HepG2 (cell line): ENCODE measurements around the gene LBX2. TPM values are rescaled to one million over a fixed set of nuclear protein-coding genes. Genes with fewer than 3 reads are reported as not detected.

ENCODE experiments used
- ATAC-seq: fragments of 200-7000 bp; cut with Tn5 transposase; 3 replicates; pipeline ENCODE4 v1.9.1; 2020; ENCODE audit warnings: mild to moderate bottlenecking, moderate library complexity
- BruUV-seq: library from RNA; stranded (reverse); fragments of 400-500 nt; replicated peaks from 2 replicates; lab custom pipeline; 2021; lab: Mats Ljungman, UMichigan
- CTCF ChIA-PET: fragments of 300-600 bp; formaldehyde crosslinking; extraction: SDS; loops from one replicate; lab custom pipeline; 2021; ENCODE audit warnings: low total read pairs, inconsistent platforms, low intra/inter-chr PET ratio; lab: Yijun Ruan, JAX
- POLR2A ChIA-PET: fragments of 350-600 bp; sonication (Branson Sonifier 250); formaldehyde crosslinking; loops from one replicate; lab custom pipeline; 2020; ENCODE audit warnings: antibody characterized with exemption, inconsistent platforms; lab: Yijun Ruan, JAX
- DNase-seq: peaks from one replicate; pipeline ENCODE4 v3.0.0-alpha.2; 2015; ENCODE audit warnings: low spot score
- FAIRE-seq: peaks from 3 replicates; lab custom pipeline; 2011; peaks lifted over from hg19 to GRCh38; lab: Jason Lieb, UNC
- H2AFZ ChIP-seq: one replicate; pipeline ENCODE4 v1.6.1; 2011; ENCODE audit warnings: low read length, inconsistent platforms
- H3K27ac ChIP-seq: fragments of 300-600 bp; 3 replicates; pipeline ENCODE4 v1.8.0; 2011; ENCODE audit warnings: mixed run types, mild to moderate bottlenecking, mixed read lengths, low read length, inconsistent platforms; ENCODE audit not compliant: insufficient read depth; ENCODE audit errors: extremely low read length
- H3K27me3 ChIP-seq, 2 experiments: fragments of 200-600 bp in 1 of 2; 2 replicates in 1 of 2; 3 replicates in 1 of 2; pipeline versions ENCODE4 v1.6.0 to v1.8.0; 2011; ENCODE audit warnings: low read length in 2 of 2, mild to moderate bottlenecking in 2 of 2, moderate library complexity in 2 of 2, inconsistent platforms in 1 of 2; ENCODE audit not compliant: insufficient read depth in 2 of 2, control insufficient read depth in 1 of 2
- H3K36me3 ChIP-seq, 2 experiments: fragments of 200-600 bp in 1 of 2; replicated peaks in 1 of 2; 2 replicates in 1 of 2; 3 replicates in 1 of 2; pipeline versions ENCODE4 v1.5.1 to v1.8.0; 2011; ENCODE audit warnings: low read length in 2 of 2, inconsistent platforms in 1 of 2; ENCODE audit not compliant: insufficient read depth in 2 of 2, control insufficient read depth in 1 of 2
- H3K4me1 ChIP-seq: 2 replicates; pipeline ENCODE4 v1.5.1; 2012; ENCODE audit warnings: low read length, inconsistent platforms; ENCODE audit not compliant: insufficient read depth
- H3K4me2 ChIP-seq: 2 replicates; pipeline ENCODE4 v1.6.0; 2011; ENCODE audit warnings: low read depth, low read length, inconsistent platforms
- H3K4me3 ChIP-seq, 3 experiments: fragments of 200-600 bp in 1 of 3; sonication (generic), shearing (Covaris generic) in 1 of 3; replicated peaks in 1 of 3; 2 replicates each; pipeline ENCODE4 v1.5.1; 2011 to 2016; ENCODE audit warnings: low read length in 3 of 3, inconsistent platforms in 2 of 3, low read depth in 2 of 3, mild to moderate bottlenecking in 2 of 3, control low read depth in 1 of 3, mixed read lengths in 1 of 3; ENCODE audit not compliant: insufficient read depth in 1 of 3
- H3K79me2 ChIP-seq: one replicate; pipeline ENCODE4 v1.6.1; 2011; ENCODE audit warnings: low read length, inconsistent platforms; ENCODE audit not compliant: insufficient read depth
- H3K9ac ChIP-seq: 2 replicates; pipeline ENCODE4 v1.6.0; 2011; ENCODE audit warnings: mild to moderate bottlenecking, low read depth, low read length, inconsistent platforms; ENCODE audit not compliant: insufficient read depth
- H3K9me3 ChIP-seq: 2 replicates; pipeline ENCODE4 v1.5.1; 2012; ENCODE audit warnings: mild to moderate bottlenecking, low read length
- H4K20me1 ChIP-seq: 2 replicates; pipeline ENCODE4 v1.6.0; 2011; ENCODE audit warnings: inconsistent platforms, mild to moderate bottlenecking, low read length, moderate library complexity; ENCODE audit not compliant: insufficient read depth
- BCL6 ChIP-seq: IDR thresholded peaks from 2 replicates; pipeline ENCODE4 v1.6.1; 2016; ENCODE audit warnings: missing genetic modification reagents, missing compliant biosample characterization
- CEBPG ChIP-seq: IDR thresholded peaks from 2 replicates; pipeline ENCODE4 v1.6.1; 2016
- FOSL2 ChIP-seq: sonication (generic); formaldehyde crosslinking; IDR thresholded peaks from 2 replicates; pipeline ENCODE4 v1.4.0; 2020; ENCODE audit warnings: missing genetic modification reagents
- FOXA3 ChIP-seq: IDR thresholded peaks from 2 replicates; pipeline ENCODE4 v1.6.1; 2016; ENCODE audit warnings: missing genetic modification reagents, missing compliant biosample characterization
- HNF4G ChIP-seq, 2 experiments: sonication (generic) in 1 of 2; formaldehyde crosslinking in 1 of 2; IDR thresholded peaks; 2 replicates each; pipeline versions ENCODE4 v1.4.0 to v1.6.1; 2011 to 2020; ENCODE audit warnings: borderline replicate concordance in 2 of 2, low read depth in 2 of 2, mild to moderate bottlenecking in 2 of 2, low read length in 1 of 2, missing genetic modification reagents in 1 of 2, moderate library complexity in 1 of 2
- KDM1A ChIP-seq: IDR thresholded peaks from 2 replicates; pipeline ENCODE4 v1.6.1; 2016; ENCODE audit warnings: missing compliant biosample characterization
- MIXL1 ChIP-seq: IDR thresholded peaks from 2 replicates; pipeline ENCODE4 v1.6.1; 2016
- RFX5 ChIP-seq: IDR thresholded peaks from 2 replicates; pipeline ENCODE4 v1.6.1; 2011; ENCODE audit warnings: low read depth, low read length, improper control_type of control experiment
- SMC3 ChIP-seq: IDR thresholded peaks from 2 replicates; pipeline ENCODE4 v1.6.1; 2011; ENCODE audit warnings: low read length, improper control_type of control experiment
- SOX6 ChIP-seq, 2 experiments: fragments of 450-650 bp in 1 of 2; sonication (generic) in 1 of 2; formaldehyde crosslinking in 1 of 2; IDR thresholded peaks; 2 replicates each; pipeline versions ENCODE4 v1.4.0 to v1.6.1; 2017 to 2020; ENCODE audit warnings: antibody characterized with exemption in 1 of 2, mild to moderate bottlenecking in 1 of 2, missing genetic modification reagents in 1 of 2
- SUZ12 ChIP-seq: fragments of 150-350 bp; IDR thresholded peaks from 2 replicates; pipeline ENCODE4 v1.6.1; 2014; ENCODE audit warnings: low read depth, low read length
- TEAD3 ChIP-seq: optimal IDR thresholded peaks from 2 replicates; pipeline ENCODE3; 2016; ENCODE audit warnings: borderline replicate concordance
- ZBTB7B ChIP-seq: sonication (generic); formaldehyde crosslinking; IDR thresholded peaks from 2 replicates; pipeline ENCODE4 v1.4.0; 2020; ENCODE audit warnings: missing genetic modification reagents
- ZNF737 ChIP-seq: sonication (generic); formaldehyde crosslinking; IDR thresholded peaks from 2 replicates; pipeline ENCODE4 v1.5.0; 2020; ENCODE audit warnings: missing genetic modification reagents, mild to moderate bottlenecking, borderline replicate concordance
- ZSCAN30 ChIP-seq: sonication (generic); formaldehyde crosslinking; IDR thresholded peaks from 2 replicates; pipeline ENCODE4 v1.5.0; 2020; ENCODE audit warnings: mild to moderate bottlenecking, missing genetic modification reagents
- WGBS: methylation state at CpG from one replicate; pipeline ENCODE4 v1.1.6; 2017; ENCODE audit warnings: low lambda C conversion rate; 5-methylcytosine and 5-hydroxymethylcytosine counted together
- in situ Hi-C: cut with HindIII; loops from 2 replicates; pipeline ENCODE4 v1.10.0; 2017; ENCODE audit warnings: low pct_unique_long_range_greater_than_20kb; ENCODE audit not compliant: extremely low pct_ligation_motif_present
- intact Hi-C: fragments of 100-400 bp; cut with micrococcal nuclease; formaldehyde crosslinking; loops from one replicate; pipeline ENCODE4 v1.10.0; 2022; ENCODE audit not compliant: unreplicated experiment
- polyA plus RNA-seq, 8 experiments: library from polyadenylated mRNA; depleted of rRNA in 3 of 8; stranded (reverse) in 7 of 8; unstranded in 1 of 8; fragments of >200 nt; fragmentation: Illumina TruSeq in 4 of 8; extraction: Trizol in 4 of 8; gene quantifications; 2 replicates each; pipeline versions ENCODE4 v1.2.1 to v1.2.3, GENCODE V29; 2011 to 2016; ENCODE audit warnings: low read depth in 4 of 8, missing spikeins in 1 of 8, mixed read lengths in 1 of 8; ENCODE audit not compliant: insufficient read depth in 1 of 8
- total RNA-seq, 5 experiments: library from RNA; depleted of rRNA; stranded (reverse); fragments of >200 nt; fragmentation: Illumina TruSeq; extraction: Trizol; gene quantifications; 2 replicates each; pipeline ENCODE4 v1.2.3, GENCODE V29; 2016; ENCODE audit warnings: low read depth in 1 of 5
- TF ChIP-seq, protein P1 (sequence below): IDR thresholded peaks from 2 replicates; pipeline ENCODE4 v1.6.1; 2016; ENCODE audit warnings: control low read depth
- TF ChIP-seq, protein P2 (sequence below): sonication (generic); formaldehyde crosslinking; IDR thresholded peaks from 2 replicates; pipeline ENCODE4 v1.4.0; 2020; ENCODE audit warnings: low read depth, missing genetic modification reagents
- TF ChIP-seq, protein P3 (sequence below), 2 experiments: sonication (generic) in 1 of 2; formaldehyde crosslinking in 1 of 2; IDR thresholded peaks; 2 replicates each; pipeline versions ENCODE4 v1.4.0 to v1.6.1; 2018 to 2020; ENCODE audit warnings: missing genetic modification reagents in 2 of 2, borderline replicate concordance in 1 of 2, low read depth in 1 of 2, mild to moderate bottlenecking in 1 of 2, missing biosample characterization in 1 of 2

The LBX2 gene
- total and polyA plus RNA-seq, 2 of the 13 experiments (the other 11 are each of a cell fraction or from before 2014, with no cell fraction given) = 6.4 to 8.1 TPM

DNA sequence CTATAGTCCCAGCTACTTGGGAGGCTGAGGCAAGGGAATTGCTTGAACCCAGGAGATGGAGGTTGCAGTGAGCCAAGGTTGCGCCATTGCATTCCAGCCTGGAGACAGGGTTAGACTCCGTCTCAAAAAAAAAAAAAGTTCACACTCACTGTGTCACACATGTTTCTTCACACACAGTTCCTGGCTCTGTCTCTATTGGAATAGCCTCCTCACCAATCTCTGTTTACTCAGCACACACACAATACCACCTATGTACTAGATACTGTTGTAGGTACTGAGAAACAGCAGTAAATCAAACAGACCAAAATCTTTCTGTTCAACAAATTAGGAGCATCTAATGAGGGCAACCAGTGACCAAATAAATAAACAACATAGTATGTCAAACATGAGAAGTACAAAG lies 13.3 kb downstream of the LBX2 start:
- ChIA-PET CTCF (no interaction called here), POLR2A (interaction anchor here (1.1 to 20.6 kb wide), 4 partner anchors 13 to 41 kb away, joined by 3 to 795 read pairs (median 93); partner anchors contain the start of genes AUP1, DQX1, HTRA2 and INO80B)
- ATAC-seq (no peak), DNase-seq (peak; percentile 79), FAIRE-seq (peak; percentile 77)
- in situ Hi-C loops (no loop called here), intact Hi-C loops (no loop called here)
- no peaks in the 10 kb centered on the region for H4K20me1 ChIP-seq
- H2AFZ ChIP-seq = no peak overlapping the region
- peaks cover 80% of the 10 kb centered on the region for H3K4me1 ChIP-seq
- H3K4me2 ChIP-seq = no peak overlapping the region
- H3K79me2 ChIP-seq = peaks cover 26% of the 10 kb centered on the region
- no peak overlapping the region for H3K9ac ChIP-seq
- WGBS = 60% methylated on average over 2 of the region's 2 CpGs
- H3K27ac ChIP-seq = peak overlapping the region; percentile 46
- BruUV-seq = no TSS peak
- H3K4me3 ChIP-seq = no peak overlapping the region
- H3K9me3 ChIP-seq = no peaks in the 10 kb centered on the region
- H3K36me3 ChIP-seq = peaks cover 15 to 17% of the 10 kb centered on the region in 2 experiments
- no peaks in the 10 kb centered on the region; a peak in 1 of 5 replicates for H3K27me3 ChIP-seq
- TF ChIP-seq KDM1A (peak; percentile 12; the same call in 1 of the 2 replicates), ZNF737 (no peak), CEBPG (CRISPR knock-in tag) (peak; percentile 74), SOX6 (IDR thresholded peaks at IDR 0.05) (no peak), SOX6 (CRISPR knock-in tag; IDR thresholded peaks at IDR 0.05) (peak; percentile 45; the same call in 1 of the 2 replicates), ZBTB7B (CRISPR knock-in tag) (no peak), TEAD3 (CRISPR knock-in tag) (peak; percentile 87), SUZ12 (no peak), RFX5 (no peak), MIXL1 (CRISPR knock-in tag) (peak; percentile 38; the same call in 1 of the 2 replicates), FOSL2 (CRISPR knock-in tag) (peak; percentile 40), FOXA3 (CRISPR knock-in tag) (peak; percentile 83), ZSCAN30 (CRISPR knock-in tag) (no peak), BCL6 (peak; percentile 47; the same call in 1 of the 2 replicates), HNF4G (IDR thresholded peaks at IDR 0.05; ENCODE audit: borderline replicate concordance, low read depth, low read length) (peak; percentile 31; the same call in 1 of the 2 replicates), HNF4G (CRISPR knock-in tag; IDR thresholded peaks at IDR 0.05; ENCODE audit: borderline replicate concordance, low read depth) (no peak), SMC3 (no peak)
- TF ChIP-seq, protein P1, sequence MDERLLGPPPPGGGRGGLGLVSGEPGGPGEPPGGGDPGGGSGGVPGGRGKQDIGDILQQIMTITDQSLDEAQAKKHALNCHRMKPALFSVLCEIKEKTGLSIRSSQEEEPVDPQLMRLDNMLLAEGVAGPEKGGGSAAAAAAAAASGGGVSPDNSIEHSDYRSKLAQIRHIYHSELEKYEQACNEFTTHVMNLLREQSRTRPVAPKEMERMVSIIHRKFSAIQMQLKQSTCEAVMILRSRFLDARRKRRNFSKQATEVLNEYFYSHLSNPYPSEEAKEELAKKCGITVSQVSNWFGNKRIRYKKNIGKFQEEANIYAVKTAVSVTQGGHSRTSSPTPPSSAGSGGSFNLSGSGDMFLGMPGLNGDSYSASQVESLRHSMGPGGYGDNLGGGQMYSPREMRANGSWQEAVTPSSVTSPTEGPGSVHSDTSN (CRISPR knock-in tag) = no peak
- TF ChIP-seq, protein P2, sequence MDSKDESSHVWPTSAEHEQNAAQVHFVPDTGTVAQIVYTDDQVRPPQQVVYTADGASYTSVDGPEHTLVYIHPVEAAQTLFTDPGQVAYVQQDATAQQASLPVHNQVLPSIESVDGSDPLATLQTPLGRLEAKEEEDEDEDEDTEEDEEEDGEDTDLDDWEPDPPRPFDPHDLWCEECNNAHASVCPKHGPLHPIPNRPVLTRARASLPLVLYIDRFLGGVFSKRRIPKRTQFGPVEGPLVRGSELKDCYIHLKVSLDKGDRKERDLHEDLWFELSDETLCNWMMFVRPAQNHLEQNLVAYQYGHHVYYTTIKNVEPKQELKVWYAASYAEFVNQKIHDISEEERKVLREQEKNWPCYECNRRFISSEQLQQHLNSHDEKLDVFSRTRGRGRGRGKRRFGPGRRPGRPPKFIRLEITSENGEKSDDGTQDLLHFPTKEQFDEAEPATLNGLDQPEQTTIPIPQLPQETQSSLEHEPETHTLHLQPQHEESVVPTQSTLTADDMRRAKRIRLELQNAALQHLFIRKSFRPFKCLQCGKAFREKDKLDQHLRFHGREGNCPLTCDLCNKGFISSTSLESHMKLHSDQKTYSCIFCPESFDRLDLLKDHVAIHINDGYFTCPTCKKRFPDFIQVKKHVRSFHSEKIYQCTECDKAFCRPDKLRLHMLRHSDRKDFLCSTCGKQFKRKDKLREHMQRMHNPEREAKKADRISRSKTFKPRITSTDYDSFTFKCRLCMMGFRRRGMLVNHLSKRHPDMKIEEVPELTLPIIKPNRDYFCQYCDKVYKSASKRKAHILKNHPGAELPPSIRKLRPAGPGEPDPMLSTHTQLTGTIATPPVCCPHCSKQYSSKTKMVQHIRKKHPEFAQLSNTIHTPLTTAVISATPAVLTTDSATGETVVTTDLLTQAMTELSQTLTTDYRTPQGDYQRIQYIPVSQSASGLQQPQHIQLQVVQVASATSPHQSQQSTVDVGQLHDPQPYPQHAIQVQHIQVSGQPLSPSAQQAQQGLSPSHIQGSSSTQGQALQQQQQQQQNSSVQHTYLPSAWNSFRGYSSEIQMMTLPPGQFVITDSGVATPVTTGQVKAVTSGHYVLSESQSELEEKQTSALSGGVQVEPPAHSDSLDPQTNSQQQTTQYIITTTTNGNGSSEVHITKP (CRISPR knock-in tag) = no peak
- TF ChIP-seq, protein P3, sequence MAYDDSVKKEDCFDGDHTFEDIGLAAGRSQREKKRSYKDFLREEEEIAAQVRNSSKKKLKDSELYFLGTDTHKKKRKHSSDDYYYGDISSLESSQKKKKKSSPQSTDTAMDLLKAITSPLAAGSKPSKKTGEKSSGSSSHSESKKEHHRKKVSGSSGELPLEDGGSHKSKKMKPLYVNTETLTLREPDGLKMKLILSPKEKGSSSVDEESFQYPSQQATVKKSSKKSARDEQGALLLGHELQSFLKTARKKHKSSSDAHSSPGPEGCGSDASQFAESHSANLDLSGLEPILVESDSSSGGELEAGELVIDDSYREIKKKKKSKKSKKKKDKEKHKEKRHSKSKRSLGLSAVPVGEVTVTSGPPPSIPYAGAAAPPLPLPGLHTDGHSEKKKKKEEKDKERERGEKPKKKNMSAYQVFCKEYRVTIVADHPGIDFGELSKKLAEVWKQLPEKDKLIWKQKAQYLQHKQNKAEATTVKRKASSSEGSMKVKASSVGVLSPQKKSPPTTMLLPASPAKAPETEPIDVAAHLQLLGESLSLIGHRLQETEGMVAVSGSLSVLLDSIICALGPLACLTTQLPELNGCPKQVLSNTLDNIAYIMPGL (CRISPR knock-in tag; IDR thresholded peaks at IDR 0.05; ENCODE audit: borderline replicate concordance in 1 of 2, low read depth in 1 of 2) = no peak
